Endodermal cell (in vitro differentiated cells): Measurements from ENCODE around the gene SPOCK1. TPM values are rescaled to one million over a fixed set of nuclear protein-coding genes. Genes with fewer than 3 reads are reported as not detected.

Source experiments
- DNase-seq: peaks from one replicate; pipeline ENCODE4 v3.0.0-alpha.2; 2017
- H3K27ac ChIP-seq: 2 replicates; pipeline ENCODE4 v1.5.1; 2013; ENCODE audit warnings: mild to moderate bottlenecking, low read depth, low read length, moderate library complexity
- H3K27me3 ChIP-seq: 2 replicates; pipeline ENCODE4 v1.6.1; 2013; ENCODE audit warnings: mild to moderate bottlenecking, low read length, moderate library complexity; ENCODE audit not compliant: insufficient read depth, control insufficient read depth, poor library complexity, severe bottlenecking
- H3K36me3 ChIP-seq: 2 replicates; pipeline ENCODE4 v1.7.0; 2013; ENCODE audit warnings: mild to moderate bottlenecking, low read length, moderate library complexity; ENCODE audit not compliant: control insufficient read depth, insufficient read depth
- H3K4me1 ChIP-seq: one replicate; pipeline ENCODE4 v1.7.0; 2013; ENCODE audit warnings: low read length; ENCODE audit not compliant: control insufficient read depth, insufficient read depth
- H3K4me3 ChIP-seq: 2 replicates; pipeline ENCODE4 v1.5.1; 2013; ENCODE audit warnings: mild to moderate bottlenecking, low read length, moderate library complexity
- H3K9ac ChIP-seq: 2 replicates; pipeline ENCODE4 v1.6.1; 2013; ENCODE audit warnings: mild to moderate bottlenecking, low read length, moderate library complexity; ENCODE audit not compliant: poor library complexity, severe bottlenecking; ENCODE audit errors: extremely low read depth
- H3K9me3 ChIP-seq: 2 replicates; pipeline ENCODE4 v1.6.1; 2013; ENCODE audit warnings: mild to moderate bottlenecking, low read length, moderate library complexity; ENCODE audit not compliant: control insufficient read depth
- H3K27ac Mint-ChIP-seq: 2 replicates; pipeline ENCODE4 v1.8.0; 2020; ENCODE audit warnings: mixed read lengths
- H3K27me3 Mint-ChIP-seq: 2 replicates; pipeline ENCODE4 v1.8.0; 2021; ENCODE audit warnings: mild to moderate bottlenecking, mixed read lengths; ENCODE audit not compliant: insufficient read depth
- H3K36me3 Mint-ChIP-seq: 2 replicates; pipeline ENCODE4 v1.8.0; 2020; ENCODE audit warnings: low read depth, mixed read lengths
- H3K4me1 Mint-ChIP-seq: 2 replicates; pipeline ENCODE4 v1.8.0; 2020; ENCODE audit warnings: mixed read lengths
- H3K4me3 Mint-ChIP-seq: 2 replicates; pipeline ENCODE4 v1.8.0; 2020; ENCODE audit warnings: mild to moderate bottlenecking, moderate library complexity, mixed read lengths
- H3K9me3 Mint-ChIP-seq: 2 replicates; pipeline ENCODE4 v1.8.0; 2020; ENCODE audit warnings: mild to moderate bottlenecking, mixed read lengths
- WGBS, 2 experiments: methylation state at CpG; one replicate each; pipeline versions ENCODE4 v1.1.5 to v1.1.7; 2013; ENCODE audit warnings: missing lambda C conversion rate in 2 of 2, mixed read lengths in 1 of 2; ENCODE audit not compliant: insufficient coverage in 1 of 2, insufficient read length in 1 of 2; 5-methylcytosine and 5-hydroxymethylcytosine counted together
- total RNA-seq, 2 donors: library from RNA; stranded (reverse); fragmentation: NEBNext Ultra II Directional in 1 of 2; extraction: Animal tissue kit (Norgen Biotek cat#: 25700) in 1 of 2; gene quantifications; 2 replicates in 1 of 2; 3 replicates in 1 of 2; pipeline ENCODE4 v1.2.1, GENCODE V29; 2021
- TF ChIP-seq, protein P1 (sequence below): fragments of 200-600 bp; sonication (generic); conservative IDR thresholded peaks from 2 replicates; pipeline ENCODE4 v1.5.0; 2021; ENCODE audit warnings: antibody characterized with exemption, mild to moderate bottlenecking

The SPOCK1 gene
- total RNA-seq, 2 donors from 2014 or later = 25.8 to 39.8 TPM

DNA sequence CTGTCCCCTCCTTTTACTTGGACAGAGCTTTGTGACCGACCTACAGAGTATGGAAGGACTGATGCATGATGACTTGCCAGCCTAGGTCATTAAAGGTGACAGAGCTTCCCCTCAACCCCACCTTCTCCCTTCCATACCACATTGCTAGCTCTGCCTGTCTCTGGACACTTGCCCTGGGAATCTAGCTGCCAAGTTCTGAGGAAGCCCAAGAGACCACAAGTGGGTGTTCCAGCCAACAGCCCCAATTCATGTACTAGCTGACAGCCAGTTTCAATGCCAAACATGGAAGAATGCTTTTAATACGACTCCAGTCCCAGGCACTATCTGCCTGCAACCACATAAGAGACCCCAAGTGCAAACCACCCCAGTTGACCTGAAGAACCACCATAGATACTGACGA is 477.1 kb downstream of the SPOCK1 start:
- H3K27me3 ChIP-seq = no peaks in the 10 kb centered on the region
- no peak overlapping the region for H3K4me3 Mint-ChIP-seq
- H3K9ac ChIP-seq = no peak overlapping the region
- no peaks in the 10 kb centered on the region for H3K36me3 Mint-ChIP-seq
- no peaks in the 10 kb centered on the region for H3K27me3 Mint-ChIP-seq
- H3K9me3 ChIP-seq = no peaks in the 10 kb centered on the region
- H3K4me1 ChIP-seq = no peaks in the 10 kb centered on the region
- no peak for DNase-seq
- no peak overlapping the region for H3K27ac ChIP-seq
- no peak overlapping the region for H3K4me3 ChIP-seq
- WGBS, 2 experiments = 83 to 94% methylated on average over 1 to 3 of the region's 3 CpGs
- no peaks in the 10 kb centered on the region for H3K36me3 ChIP-seq
- H3K9me3 Mint-ChIP-seq = no peaks in the 10 kb centered on the region
- TF ChIP-seq, protein P1, sequence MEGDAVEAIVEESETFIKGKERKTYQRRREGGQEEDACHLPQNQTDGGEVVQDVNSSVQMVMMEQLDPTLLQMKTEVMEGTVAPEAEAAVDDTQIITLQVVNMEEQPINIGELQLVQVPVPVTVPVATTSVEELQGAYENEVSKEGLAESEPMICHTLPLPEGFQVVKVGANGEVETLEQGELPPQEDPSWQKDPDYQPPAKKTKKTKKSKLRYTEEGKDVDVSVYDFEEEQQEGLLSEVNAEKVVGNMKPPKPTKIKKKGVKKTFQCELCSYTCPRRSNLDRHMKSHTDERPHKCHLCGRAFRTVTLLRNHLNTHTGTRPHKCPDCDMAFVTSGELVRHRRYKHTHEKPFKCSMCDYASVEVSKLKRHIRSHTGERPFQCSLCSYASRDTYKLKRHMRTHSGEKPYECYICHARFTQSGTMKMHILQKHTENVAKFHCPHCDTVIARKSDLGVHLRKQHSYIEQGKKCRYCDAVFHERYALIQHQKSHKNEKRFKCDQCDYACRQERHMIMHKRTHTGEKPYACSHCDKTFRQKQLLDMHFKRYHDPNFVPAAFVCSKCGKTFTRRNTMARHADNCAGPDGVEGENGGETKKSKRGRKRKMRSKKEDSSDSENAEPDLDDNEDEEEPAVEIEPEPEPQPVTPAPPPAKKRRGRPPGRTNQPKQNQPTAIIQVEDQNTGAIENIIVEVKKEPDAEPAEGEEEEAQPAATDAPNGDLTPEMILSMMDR = no peak
- no peak overlapping the region for H3K27ac Mint-ChIP-seq
- H3K4me1 Mint-ChIP-seq = peaks cover 5% of the 10 kb centered on the region

DNA sequence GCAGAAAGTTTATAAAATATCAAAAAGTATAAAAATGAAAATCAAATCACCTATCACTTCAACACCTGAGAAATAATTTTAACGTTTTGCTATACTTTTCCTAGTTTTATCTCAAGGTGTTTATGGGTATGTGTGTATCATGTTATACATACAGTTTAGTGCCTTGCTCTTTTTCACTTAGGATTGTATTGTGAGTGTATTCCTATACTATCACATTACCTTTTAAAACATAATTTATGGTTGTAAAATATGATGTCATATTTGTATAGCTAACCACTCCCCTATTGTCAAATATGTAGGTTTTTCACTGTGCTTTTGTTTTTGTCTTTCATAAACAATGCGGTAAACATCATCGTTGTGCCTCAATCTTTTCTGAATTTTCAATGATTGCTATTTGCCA is 479.9 kb downstream of the SPOCK1 start:
- Histone ChIP-seq H3K36me3 (no peaks in the 10 kb centered on the region), H3K4me1 (peaks cover 4% of the 10 kb centered on the region), H3K9me3 (no peaks in the 10 kb centered on the region), H3K9ac (no peak overlapping the region), H3K27me3 (no peaks in the 10 kb centered on the region), H3K4me3 (no peak overlapping the region), H3K27ac (no peak overlapping the region)
- no peaks in the 10 kb centered on the region for H3K36me3 Mint-ChIP-seq
- peaks cover 11% of the 10 kb centered on the region for H3K4me1 Mint-ChIP-seq
- WGBS, 2 experiments = 98 to 100% methylated on average over 2 of the region's 3 CpGs
- no peak for DNase-seq
- peaks cover 3% of the 10 kb centered on the region for H3K27me3 Mint-ChIP-seq
- TF ChIP-seq, protein P1 = no peak
- H3K27ac Mint-ChIP-seq = no peak overlapping the region
- no peak overlapping the region for H3K4me3 Mint-ChIP-seq
- no peaks in the 10 kb centered on the region for H3K9me3 Mint-ChIP-seq

DNA sequence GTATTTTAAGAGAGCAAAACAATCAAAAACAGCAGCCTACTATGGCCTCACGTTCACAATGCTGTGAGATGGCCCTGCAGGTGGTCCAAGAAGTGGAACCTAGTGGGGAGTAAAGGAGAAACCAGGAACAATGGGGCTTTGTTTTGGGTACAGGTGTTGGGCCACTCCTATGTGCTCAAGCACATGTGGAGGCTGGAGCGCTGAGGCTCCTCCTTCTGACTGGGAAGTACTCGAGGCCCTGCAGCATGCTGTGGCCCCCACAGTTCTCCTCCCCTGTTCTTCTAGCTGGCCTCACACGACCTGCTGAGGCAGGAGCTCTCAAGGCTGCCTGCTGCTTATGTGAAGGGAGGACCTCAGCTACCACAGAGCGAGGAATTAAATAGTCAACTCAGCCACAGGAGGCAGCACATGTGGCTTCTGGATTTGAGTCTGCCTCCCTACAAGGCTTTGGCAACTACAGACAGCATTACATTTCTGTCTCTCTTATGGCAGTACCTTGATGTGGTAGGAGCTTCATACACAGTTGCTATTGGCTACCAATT is 482.3 kb downstream of the SPOCK1 start:
- Mint-ChIP-seq H3K9me3 (no peaks in the 10 kb centered on the region), H3K4me1 (peaks cover 9% of the 10 kb centered on the region), H3K4me3 (no peak overlapping the region), H3K27ac (no peak overlapping the region), H3K36me3 (no peaks in the 10 kb centered on the region), H3K27me3 (peaks cover 18% of the 10 kb centered on the region)
- peak; percentile 82 for DNase-seq
- peaks cover 4% of the 10 kb centered on the region for H3K4me1 ChIP-seq
- no peaks in the 10 kb centered on the region for H3K9me3 ChIP-seq
- TF ChIP-seq, protein P1 = peak; percentile 69
- 47 to 59% methylated on average over 4 to 5 of the region's 5 CpGs for WGBS, 2 experiments
- no peak overlapping the region for H3K4me3 ChIP-seq
- no peak overlapping the region for H3K9ac ChIP-seq
- no peaks in the 10 kb centered on the region for H3K27me3 ChIP-seq
- H3K27ac ChIP-seq = no peak overlapping the region
- no peaks in the 10 kb centered on the region for H3K36me3 ChIP-seq
